Measurements from ENCODE around the gene NREP.

The NREP gene

GRCh38 chr5:111681414-111682120, 75.4 kb downstream of the NREP start:
- peak; percentile 45 for DNase-seq (ENCODE audit: low read depth)
- no peak for TF ChIP-seq CTCF (IDR thresholded peaks at IDR 0.05; ENCODE audit: low read length, missing control alignments)
- no peak overlapping the region for H3K4me3 ChIP-seq (replicated peaks; ENCODE audit: low read depth, low read length)

- no peak for TF ChIP-seq CTCF (IDR thresholded peaks at IDR 0.05; ENCODE audit: low read length, missing control alignments)
- DNase-seq (ENCODE audit: low read depth), result peak; percentile 98
- H3K4me3 ChIP-seq (replicated peaks; ENCODE audit: low read depth, low read length), result no peak overlapping the region
Observed at GRCh38 chr5:111680737-111681413, 76.1 kb downstream of the NREP start.

GRCh38 chr5:111679611-111680010, 77.4 kb downstream of the NREP start:
- H3K4me3 ChIP-seq (replicated peaks; ENCODE audit: low read depth, low read length), result no peak overlapping the region
- TF ChIP-seq CTCF (IDR thresholded peaks at IDR 0.05; ENCODE audit: low read length, missing control alignments), result no peak
- no peak for DNase-seq (ENCODE audit: low read depth)
